Vagina (tissue), 2 donors: ENCODE results near the gene CIITA. TPM values are rescaled to one million over a fixed set of nuclear protein-coding genes. Genes with fewer than 3 reads are reported as not detected.
A peak's percentile ranks its signal among the peaks of the same experiment; 100 is the strongest.

Experiments used
- DNase-seq, 2 donors: peaks; one replicate each; pipeline ENCODE4 v3.0.0-alpha.2; 2017; ENCODE audit errors: extremely low spot score in 2 of 2
- H3K27ac ChIP-seq: fragments of 200-600 bp; sonication (generic); one replicate; pipeline ENCODE4 v1.5.1; 2019
- H3K27me3 ChIP-seq: fragments of 200-600 bp; sonication (generic); one replicate; pipeline ENCODE4 v1.5.1; 2019
- H3K36me3 ChIP-seq, 2 donors: fragments of 200-600 bp; sonication (generic); one replicate each; pipeline ENCODE4 v1.5.1; 2017 to 2019
- H3K4me1 ChIP-seq: fragments of 200-600 bp; sonication (generic); one replicate; pipeline ENCODE4 v1.5.1; 2019
- H3K4me3 ChIP-seq, 2 donors: fragments of 200-600 bp; sonication (generic); 1 replicate in 1 of 2; 2 replicates in 1 of 2; pipeline ENCODE4 v1.5.1; 2016 to 2019
- H3K9me3 ChIP-seq: fragments of 200-600 bp; sonication (generic); one replicate; pipeline ENCODE4 v1.5.1; 2019
- POLR2A ChIP-seq, 2 donors: fragments of 450-650 bp; IDR thresholded peaks; one replicate each; pipeline ENCODE4 v1.6.1; 2017; ENCODE audit warnings: antibody characterized with exemption in 2 of 2, mild to moderate bottlenecking in 2 of 2, moderate library complexity in 2 of 2
- POLR2AphosphoS5 ChIP-seq, 2 donors: sonication (generic); formaldehyde crosslinking; IDR thresholded peaks; one replicate each; pipeline ENCODE4 v1.9.0; 2017; ENCODE audit warnings: antibody characterized with exemption in 2 of 2, mild to moderate bottlenecking in 2 of 2, low read depth in 1 of 2; ENCODE audit not compliant: insufficient read depth in 1 of 2
- intact Hi-C: fragments of 100-400 bp; cut with DNase I; formaldehyde crosslinking; loops from one replicate; pipeline ENCODE4 v1.15.1; 2023
- total RNA-seq: library from RNA; depleted of rRNA; stranded (reverse); fragments of >200 nt; gene quantifications from one replicate; pipeline ENCODE4 v1.2.3, GENCODE V29; 2016
- TF ChIP-seq, protein P1 (sequence below), 3 experiments: fragments of 450-650 bp in 2 of 3; fragments of 200-600 bp in 1 of 3; sonication (generic) in 1 of 3; IDR thresholded peaks; one replicate each; pipeline ENCODE4 v1.5.1; 2017 to 2019; ENCODE audit warnings: antibody characterized with exemption in 3 of 3, mild to moderate bottlenecking in 2 of 3, moderate library complexity in 2 of 3

The CIITA gene
- total RNA-seq, 1 donor from 2014 or later = 16.7 TPM

DNA sequence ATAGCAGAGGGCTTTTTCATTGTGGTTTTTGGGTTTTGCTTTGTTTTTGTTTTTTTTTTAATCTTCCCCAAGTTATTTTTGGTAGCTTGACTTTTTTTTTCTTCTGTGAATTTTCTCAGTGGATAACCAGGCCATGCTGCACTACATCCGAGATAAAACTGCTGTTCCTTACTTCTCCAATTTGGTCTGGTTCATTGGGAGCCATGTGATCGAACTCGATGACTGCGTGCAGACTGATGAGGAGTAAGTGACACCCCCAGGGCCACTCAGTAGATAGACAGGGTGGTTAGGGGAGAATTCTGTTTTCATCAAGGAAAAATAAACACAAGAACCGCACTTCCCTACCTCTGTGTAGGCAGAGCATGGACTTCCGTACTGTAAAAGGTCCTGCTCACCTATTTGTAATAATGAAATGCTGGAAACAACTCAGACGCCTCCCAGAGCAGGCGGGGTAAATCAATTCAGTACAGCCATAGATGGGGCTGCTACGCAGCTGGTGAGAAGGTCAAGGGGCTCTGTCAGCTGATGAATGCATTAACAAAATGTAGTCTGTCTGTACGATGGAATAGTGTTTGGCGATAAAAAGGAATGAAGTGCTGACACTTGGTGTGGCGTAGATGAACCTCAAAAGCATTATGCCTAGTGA is 95.9 kb downstream of the CIITA start:
- Histone ChIP-seq H3K4me1 (peaks cover 9% of the 10 kb centered on the region), H3K27me3 (no peaks in the 10 kb centered on the region), H3K36me3 (peaks cover 0 to 14% of the 10 kb centered on the region in 2 donors), H3K9me3 (no peaks in the 10 kb centered on the region), H3K27ac (no peak overlapping the region), H3K4me3 (no peak overlapping the region)
- TF ChIP-seq, protein P1, sequence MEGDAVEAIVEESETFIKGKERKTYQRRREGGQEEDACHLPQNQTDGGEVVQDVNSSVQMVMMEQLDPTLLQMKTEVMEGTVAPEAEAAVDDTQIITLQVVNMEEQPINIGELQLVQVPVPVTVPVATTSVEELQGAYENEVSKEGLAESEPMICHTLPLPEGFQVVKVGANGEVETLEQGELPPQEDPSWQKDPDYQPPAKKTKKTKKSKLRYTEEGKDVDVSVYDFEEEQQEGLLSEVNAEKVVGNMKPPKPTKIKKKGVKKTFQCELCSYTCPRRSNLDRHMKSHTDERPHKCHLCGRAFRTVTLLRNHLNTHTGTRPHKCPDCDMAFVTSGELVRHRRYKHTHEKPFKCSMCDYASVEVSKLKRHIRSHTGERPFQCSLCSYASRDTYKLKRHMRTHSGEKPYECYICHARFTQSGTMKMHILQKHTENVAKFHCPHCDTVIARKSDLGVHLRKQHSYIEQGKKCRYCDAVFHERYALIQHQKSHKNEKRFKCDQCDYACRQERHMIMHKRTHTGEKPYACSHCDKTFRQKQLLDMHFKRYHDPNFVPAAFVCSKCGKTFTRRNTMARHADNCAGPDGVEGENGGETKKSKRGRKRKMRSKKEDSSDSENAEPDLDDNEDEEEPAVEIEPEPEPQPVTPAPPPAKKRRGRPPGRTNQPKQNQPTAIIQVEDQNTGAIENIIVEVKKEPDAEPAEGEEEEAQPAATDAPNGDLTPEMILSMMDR (IDR thresholded peaks at IDR 0.05) = no peak
- TF ChIP-seq POLR2A (IDR thresholded peaks at IDR 0.05) (no peak), POLR2AphosphoS5 (IDR thresholded peaks at IDR 0.05; ENCODE audit: insufficient read depth in 1 of 2, low read depth in 1 of 2) (no peak)
- intact Hi-C loops = loop anchor here (10.0 kb wide), 1 partner anchor 132 kb away; no protein-coding TSS in a partner anchor
- DNase-seq = no peak

DNA sequence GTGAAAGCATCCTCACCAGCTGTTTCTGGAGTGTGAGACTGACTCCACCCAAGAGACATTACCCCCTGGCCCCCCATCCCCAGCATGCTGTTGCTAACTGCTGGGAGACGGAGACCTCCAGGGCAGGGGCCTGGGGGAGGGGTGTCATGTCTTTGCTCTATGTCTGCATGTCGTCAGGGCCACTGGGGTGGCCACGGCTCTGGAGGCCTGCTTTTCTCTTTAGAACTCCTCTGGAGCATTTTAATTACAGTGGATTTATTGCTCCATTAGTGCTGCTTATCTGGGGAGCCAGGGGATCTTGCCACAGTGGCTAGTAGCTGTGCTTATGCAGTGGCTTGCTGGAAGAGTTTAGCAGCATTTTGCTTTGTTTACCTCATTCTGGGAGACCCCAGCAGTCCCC is 99.6 kb downstream of the CIITA start:
- Histone ChIP-seq H3K9me3 (no peaks in the 10 kb centered on the region), H3K27me3 (no peaks in the 10 kb centered on the region), H3K36me3 (peaks cover 0 to 7% of the 10 kb centered on the region in 2 donors), H3K27ac (no peak overlapping the region), H3K4me1 (peaks cover 17% of the 10 kb centered on the region), H3K4me3 (no peak overlapping the region)
- intact Hi-C loops = loop anchor here (10.0 kb wide), 1 partner anchor 128 kb away; no protein-coding TSS in a partner anchor
- TF ChIP-seq POLR2A (IDR thresholded peaks at IDR 0.05) (no peak), POLR2AphosphoS5 (IDR thresholded peaks at IDR 0.05; ENCODE audit: insufficient read depth in 1 of 2, low read depth in 1 of 2) (no peak)
- TF ChIP-seq, protein P1 (IDR thresholded peaks at IDR 0.05) = no peak
- DNase-seq = no peak

DNA sequence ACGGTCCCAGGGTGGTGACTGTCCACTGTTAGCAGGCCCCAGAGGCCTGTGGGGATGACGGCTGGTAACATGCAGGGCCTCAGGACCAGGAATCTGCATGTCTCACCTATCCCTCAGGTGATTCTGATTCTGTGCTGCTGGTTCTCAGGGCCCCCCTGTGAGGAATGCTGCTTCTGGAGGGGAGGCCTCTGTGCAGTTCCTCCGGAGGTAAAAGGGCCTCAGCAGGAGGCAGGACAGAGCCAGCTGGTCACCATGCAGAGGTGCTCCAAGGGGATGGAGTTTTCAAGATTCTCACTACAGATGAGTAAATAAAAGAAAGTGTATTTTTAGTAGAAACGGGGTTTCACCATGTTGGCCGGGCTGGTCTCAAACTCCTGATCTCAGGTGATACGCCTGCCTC is 101.1 kb downstream of the CIITA start:
- peaks cover 0 to 4% of the 10 kb centered on the region in 2 donors for H3K36me3 ChIP-seq
- intact Hi-C loops = loop anchor here (10.0 kb wide), 1 partner anchor 127 kb away; no protein-coding TSS in a partner anchor
- no peak overlapping the region for H3K4me3 ChIP-seq
- H3K9me3 ChIP-seq = no peaks in the 10 kb centered on the region
- no peak overlapping the region for H3K27ac ChIP-seq
- peaks cover 10% of the 10 kb centered on the region for H3K4me1 ChIP-seq
- no peak for DNase-seq
- TF ChIP-seq, protein P1 (IDR thresholded peaks at IDR 0.05) = no peak
- TF ChIP-seq POLR2AphosphoS5 (IDR thresholded peaks at IDR 0.05; ENCODE audit: insufficient read depth in 1 of 2, low read depth in 1 of 2) (no peak), POLR2A (IDR thresholded peaks at IDR 0.05) (no peak)
- no peaks in the 10 kb centered on the region for H3K27me3 ChIP-seq

DNA sequence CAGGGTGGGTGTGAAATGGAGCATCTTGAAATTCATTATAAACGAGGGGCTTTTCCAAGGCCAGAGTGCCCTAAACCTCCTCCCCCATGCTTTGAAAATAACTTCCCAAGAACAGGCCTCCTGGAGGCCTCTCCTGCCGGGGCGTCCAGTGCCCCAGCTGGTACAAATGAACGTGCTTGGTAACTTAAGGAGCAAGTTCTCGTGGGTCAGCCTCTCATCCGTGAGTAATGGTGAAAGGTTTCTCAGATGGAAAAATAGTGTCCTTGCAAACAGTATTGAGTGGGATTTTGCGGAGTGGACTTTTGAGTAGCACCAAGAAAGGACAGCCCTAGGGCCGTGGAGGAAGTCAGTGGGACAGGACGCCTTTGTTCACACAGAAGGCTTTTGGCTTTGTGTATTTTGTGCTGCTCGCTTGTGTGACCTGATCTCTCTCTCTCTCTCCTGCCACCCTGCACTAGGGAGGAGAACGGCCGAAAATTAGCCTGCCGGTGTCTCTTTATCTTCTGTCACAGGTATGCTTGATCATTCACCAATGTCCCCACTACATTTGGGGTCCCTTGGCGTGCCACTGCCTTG is 102.0 kb downstream of the CIITA start:
- H3K27me3 ChIP-seq = no peaks in the 10 kb centered on the region
- H3K36me3 ChIP-seq = no peaks in the 10 kb centered on the region
- intact Hi-C loops = loop anchor here (10.0 kb wide), 1 partner anchor 126 kb away; no protein-coding TSS in a partner anchor
- H3K9me3 ChIP-seq = no peaks in the 10 kb centered on the region
- peaks cover 10% of the 10 kb centered on the region for H3K4me1 ChIP-seq
- DNase-seq = no peak
- H3K4me3 ChIP-seq = no peak overlapping the region
- no peak for TF ChIP-seq POLR2AphosphoS5 (IDR thresholded peaks at IDR 0.05; ENCODE audit: insufficient read depth in 1 of 2, low read depth in 1 of 2)
- no peak for TF ChIP-seq POLR2A (IDR thresholded peaks at IDR 0.05)
- TF ChIP-seq, protein P1 (IDR thresholded peaks at IDR 0.05) = no peak
- H3K27ac ChIP-seq = peak overlapping the region; percentile 68
